ENCODE measurements around the gene ING2.

ING2 gene

GRCh38 chr4:183503497-183504063 lies 1.3 kb upstream of the ING2 start:
- peak in 1 of 6 experiments; percentile 71 for DNase-seq

GRCh38 chr4:183504064-183504929 lies 561 bp upstream of the ING2 start:
- DNase-seq = peak; percentile 98 to 99 (median 98)

GRCh38 chr4:183505611-183506388 lies 942 bp downstream of the ING2 start:
- peak; percentile 77 to 97 (median 90) for DNase-seq

GRCh38 chr4:183506389-183506735 lies 1.5 kb downstream of the ING2 start:
- no peak for DNase-seq

GRCh38 chr4:183507925-183508696 lies 3.3 kb downstream of the ING2 start:
- no peak for DNase-seq

- DNase-seq = no peak
Measured at GRCh38 chr4:183508697-183509335, 4.0 kb downstream of the ING2 start.

GRCh38 chr4:183515411-183515810 lies 10.6 kb downstream of the ING2 start:
- DNase-seq = no peak

- no peak for DNase-seq
Measured at GRCh38 chr4:183517194-183517593, 12.3 kb downstream of the ING2 start.

- DNase-seq = no peak
Measured at GRCh38 chr4:183517781-183518180, 12.9 kb downstream of the ING2 start.

GRCh38 chr4:183522821-183523220 lies 18.0 kb downstream of the ING2 start:
- DNase-seq = no peak

- no peak for DNase-seq
Measured at GRCh38 chr4:183527326-183527725, 22.5 kb downstream of the ING2 start.

GRCh38 chr4:183532821-183533220 lies 28.0 kb downstream of the ING2 start:
- DNase-seq = no peak

- no peak for DNase-seq
Measured at GRCh38 chr4:183533698-183534097, 28.8 kb downstream of the ING2 start.

GRCh38 chr4:183540410-183541009 lies 35.7 kb downstream of the ING2 start:
- no peak for DNase-seq

GRCh38 chr4:183541010-183541751 lies 36.3 kb downstream of the ING2 start:
- no peak for DNase-seq

- no peak for DNase-seq
Measured at GRCh38 chr4:183541752-183542040, 36.8 kb downstream of the ING2 start.

GRCh38 chr4:183543435-183543834 lies 38.6 kb downstream of the ING2 start:
- no peak for DNase-seq

GRCh38 chr4:183544109-183544508 lies 39.3 kb downstream of the ING2 start:
- DNase-seq = no peak

- DNase-seq = no peak
Measured at GRCh38 chr4:183546376-183546775, 41.5 kb downstream of the ING2 start.

GRCh38 chr4:183548306-183548705 lies 43.4 kb downstream of the ING2 start:
- no peak for DNase-seq

GRCh38 chr4:183550345-183551093 lies 45.7 kb downstream of the ING2 start:
- DNase-seq = no peak
